GM12878 (cell line): ENCODE results near the gene SPRYD3. TPM values are rescaled to one million over a fixed set of nuclear protein-coding genes. Genes with fewer than 3 reads are reported as not detected.

Source experiments
- ATAC-seq: fragments of 200-7000 bp; cut with Tn5 transposase; 3 replicates; pipeline ENCODE4 v1.9.1; 2020; ENCODE audit warnings: mild to moderate bottlenecking, moderate library complexity
- BruUV-seq: library from RNA; stranded (reverse); fragments of 400-500 nt; replicated peaks from 2 replicates; lab custom pipeline; 2021; lab: Mats Ljungman, UMichigan
- CTCF ChIA-PET: fragments of 300-600 bp; sonication (Branson Sonifier 250); formaldehyde crosslinking; extraction: SDS; loops from one replicate; lab custom pipeline; 2021; ENCODE audit warnings: inconsistent platforms; lab: Yijun Ruan, JAX
- POLR2A ChIA-PET: fragments of 350-600 bp; formaldehyde crosslinking; extraction: SDS; loops from one replicate; lab custom pipeline; 2021; ENCODE audit warnings: inconsistent platforms; lab: Charles Lee
- RAD21 ChIA-PET: fragments of 300-600 bp; sonication (Branson Sonifier 250); formaldehyde crosslinking; loops from one replicate; lab custom pipeline; 2023; ENCODE audit warnings: antibody characterized with exemption; ENCODE audit not compliant: unreplicated experiment; lab: Charles Lee
- SMC1A ChIA-PET: fragments of 300-600 bp; sonication (Branson Sonifier 250); formaldehyde crosslinking; loops from one replicate; lab custom pipeline; 2023; ENCODE audit not compliant: unreplicated experiment, uncharacterized antibody; lab: Charles Lee
- DNase-seq: peaks from one replicate; pipeline ENCODE4 v3.0.0-alpha.2; 2011; ENCODE audit warnings: low read depth, low spot score
- FAIRE-seq: peaks from 3 replicates; lab custom pipeline; 2011; peaks lifted over from hg19 to GRCh38; lab: Jason Lieb, UNC
- H2AFZ ChIP-seq: 2 replicates; pipeline ENCODE4 v1.6.0; 2011; ENCODE audit warnings: low read depth, low read length, control low read depth; ENCODE audit not compliant: control insufficient read depth
- H3K27ac ChIP-seq: 2 replicates; pipeline ENCODE4 v1.5.1; 2011; ENCODE audit warnings: control low read depth; ENCODE audit not compliant: control insufficient read depth, insufficient read depth
- H3K27me3 ChIP-seq, 2 experiments: replicated peaks in 1 of 2; 2 replicates each; pipeline versions ENCODE4 v1.6.0 to v1.6.1; 2011; ENCODE audit warnings: low read length in 1 of 2; ENCODE audit not compliant: control insufficient read depth in 2 of 2, insufficient read depth in 2 of 2
- H3K36me3 ChIP-seq, 2 experiments: 2 replicates each; pipeline ENCODE4 v1.5.1; 2011; ENCODE audit warnings: low read length in 1 of 2; ENCODE audit not compliant: control insufficient read depth in 2 of 2, insufficient read depth in 2 of 2
- H3K4me1 ChIP-seq: 2 replicates; pipeline ENCODE4 v1.6.1; 2011; ENCODE audit warnings: mild to moderate bottlenecking, low read length, moderate library complexity, mixed read lengths; ENCODE audit not compliant: control insufficient read depth, insufficient read depth
- H3K4me2 ChIP-seq: 2 replicates; pipeline ENCODE4 v1.6.0; 2011; ENCODE audit warnings: control low read depth; ENCODE audit not compliant: control insufficient read depth, insufficient read depth
- H3K4me3 ChIP-seq: fragments of 200-600 bp; sonication (generic); 2 replicates; pipeline ENCODE4 v1.5.1; 2016
- H3K79me2 ChIP-seq: 2 replicates; pipeline ENCODE4 v1.6.0; 2011; ENCODE audit warnings: low read length; ENCODE audit not compliant: control insufficient read depth, insufficient read depth
- H3K9ac ChIP-seq: 2 replicates; pipeline ENCODE4 v1.8.0; 2011; ENCODE audit warnings: low read length, control low read depth, mixed read lengths; ENCODE audit not compliant: control insufficient read depth, insufficient read depth
- H3K9me3 ChIP-seq: replicated peaks from 3 replicates; pipeline ENCODE4 v1.5.1; 2011; ENCODE audit warnings: mild to moderate bottlenecking, low read length; ENCODE audit not compliant: control insufficient read depth, insufficient read depth
- H4K20me1 ChIP-seq: 2 replicates; pipeline ENCODE4 v1.6.0; 2011; ENCODE audit not compliant: control insufficient read depth, insufficient read depth
- EGR1 ChIP-seq, 2 experiments: IDR thresholded peaks; 1 replicate in 1 of 2; 2 replicates in 1 of 2; pipeline ENCODE4 v1.6.1; 2011 to 2012; ENCODE audit warnings: low read depth in 2 of 2, low read length in 2 of 2, borderline replicate concordance in 1 of 2, mild to moderate bottlenecking in 1 of 2, moderate library complexity in 1 of 2
- GATAD2B ChIP-seq: fragments of 450-650 bp; conservative IDR thresholded peaks from 2 replicates; pipeline ENCODE4 v1.6.1; 2017; ENCODE audit warnings: low read depth, mild to moderate bottlenecking, moderate library complexity
- SMARCA5 ChIP-seq: fragments of 450-650 bp; IDR thresholded peaks from 2 replicates; pipeline ENCODE4 v1.6.1; 2017; ENCODE audit warnings: mild to moderate bottlenecking
- SREBF1 ChIP-seq: IDR thresholded peaks from 2 replicates; pipeline ENCODE4 v1.6.1; 2012; ENCODE audit warnings: mild to moderate bottlenecking, low read length
- USF1 ChIP-seq: IDR thresholded peaks from 2 replicates; pipeline ENCODE4 v1.6.1; 2011; ENCODE audit warnings: borderline replicate concordance, low read depth, mild to moderate bottlenecking, moderate library complexity, mixed read lengths, low read length; ENCODE audit not compliant: insufficient read depth; ENCODE audit errors: extremely low read length
- ZNF622 ChIP-seq: fragments of 450-650 bp; IDR thresholded peaks from 2 replicates; pipeline ENCODE4 v1.6.1; 2017; ENCODE audit warnings: mild to moderate bottlenecking, inconsistent platforms
- WGBS: methylation state at CpG from one replicate; pipeline ENCODE4 v1.1.6; 2016; ENCODE audit warnings: low lambda C conversion rate; ENCODE audit not compliant: insufficient replicate concordance, insufficient coverage; ENCODE audit errors: missing lambda C conversion rate; 5-methylcytosine and 5-hydroxymethylcytosine counted together
- in situ Hi-C: fragments of 300-500 bp; cut with MboI; formaldehyde crosslinking; loops from 9 replicates; pipeline ENCODE4 v1.14.3; 2018; ENCODE audit warnings: mixed read lengths
- intact Hi-C: fragments of 100-400 bp; cut with micrococcal nuclease; formaldehyde crosslinking; loops from one replicate; pipeline ENCODE4 v1.14.2; 2022; ENCODE audit not compliant: unreplicated experiment
- microRNA-seq: library from miRNA; unstranded; fragments of <30 nt; microRNA quantifications from one replicate; pipeline ENCODE4, GENCODE V29; 2018
- polyA plus RNA-seq, 11 experiments: library from polyadenylated mRNA; depleted of rRNA in 4 of 11; unstranded in 6 of 11; stranded (reverse) in 5 of 11; fragments of >200 nt; fragmentation: Nextera tagmentation in 4 of 11; fragmentation: Illumina TruSeq in 1 of 11; extraction: Ambion mirVana in 4 of 11; extraction: Trizol in 1 of 11; gene quantifications; 1 replicate in 1 of 11; 2 replicates in 10 of 11; pipeline versions ENCODE4 v1.2.1 to v1.2.3, GENCODE V29; 2011 to 2016; ENCODE audit warnings: inconsistent platforms in 2 of 11, missing spikeins in 2 of 11, low read depth in 1 of 11
- small RNA-seq: library from RNA; depleted of rRNA; stranded (forward); fragments of <200 nt; gene quantifications from one replicate; pipeline ENCODE3, GENCODE V24; 2014
- total RNA-seq, 4 experiments: library from RNA; depleted of rRNA in 3 of 4; stranded (reverse); fragments of >200 nt in 3 of 4; fragmentation: Illumina TruSeq in 1 of 4; extraction: Trizol in 1 of 4; gene quantifications; 2 replicates each; pipeline versions ENCODE4 v1.2.1 to v1.2.3, GENCODE V29; 2013 to 2021

Gene SPRYD3
- total and polyA plus RNA-seq, 10 of the 15 experiments (the other 5 are each of a cell fraction or from before 2014, with no cell fraction given): 2.3 to 26.4 (median 20.2) TPM

GRCh38 chr12:53014709-53015108 lies 64.5 kb downstream of the SPRYD3 start:
- SMC1A ChIA-PET: interaction anchor here (0.6 kb wide), 1 partner anchor 130 kb away, joined by 3 read pairs; no protein-coding TSS in a partner anchor
- Histone ChIP-seq H3K9me3 (no peaks in the 10 kb centered on the region), H3K79me2 (peaks cover 56% of the 10 kb centered on the region), H3K36me3 (peaks cover 0 to 35% of the 10 kb centered on the region in 2 experiments), H3K27ac (no peak overlapping the region), H3K4me3 (no peak overlapping the region), H3K27me3 (no peaks in the 10 kb centered on the region), H2AFZ (no peak overlapping the region), H3K4me2 (peak overlapping the region; percentile 18; the same call in 1 of the 2 replicates), H4K20me1 (peaks cover 5% of the 10 kb centered on the region; the same call in 1 of the 2 replicates), H3K4me1 (no peaks in the 10 kb centered on the region), H3K9ac (no peak overlapping the region)
- POLR2A ChIA-PET: interaction anchor here (0.5 to 1.0 kb wide), 2 partner anchors 9 to 15 kb away, joined by 3 to 5 read pairs; no protein-coding TSS in a partner anchor
- TF ChIP-seq SREBF1: no peak
- TF ChIP-seq GATAD2B: no peak
- TF ChIP-seq SMARCA5: no peak
- TF ChIP-seq EGR1 (IDR thresholded peaks at IDR 0.05; ENCODE audit: borderline replicate concordance in 1 of 2, low read depth in 2 of 2, low read length in 2 of 2): no peak
- TF ChIP-seq ZNF622: no peak
- no peak for TF ChIP-seq USF1
- RAD21 ChIA-PET: interaction anchor here (1.0 kb wide), 1 partner anchor 9 kb away, joined by 3 read pairs; the partner anchor contains the start of gene EIF4B
- intact Hi-C loops: no loop called here
- 98% methylated on average over 2 of the region's 2 CpGs for WGBS
- in situ Hi-C loops: no loop called here
- ATAC-seq (no peak), DNase-seq (no peak), FAIRE-seq (no peak)
- TSS peak; percentile 3 for BruUV-seq
- CTCF ChIA-PET: interaction anchor here (1.0 kb wide), 1 partner anchor 10 kb away, joined by 4 read pairs; no protein-coding TSS in a partner anchor

Small RNA genes within 50 kb of the gene (microRNA-seq; reads per million reads assigned to microRNA genes)
- not detected for gene MIR6757

Small RNA genes within 50 kb of the gene (small RNA-seq; reads per million reads assigned to genes)
- not detected for gene MIR6757

Other genes with a start within 250 kb of the SPRYD3 start
Only the 7 nearest of the 16 such genes appear.
- gene EIF4B, start 72.9 kb downstream of the SPRYD3 start, total RNA-seq (2014; rRNA removed): 519 and 635 TPM in 2 replicates
- 742 and 752 TPM in 2 replicates for gene EIF4B, start 72.9 kb downstream of the SPRYD3 start, total RNA-seq (2014; rRNA removed; fragmentation: Illumina TruSeq; extraction: Trizol)
- gene EIF4B, start 72.9 kb downstream of the SPRYD3 start, total RNA-seq (2021): 628 and 637 TPM in 2 replicates
- gene EIF4B, start 72.9 kb downstream of the SPRYD3 start, polyA plus RNA-seq (2011; rRNA removed): 494 and 678 TPM in 2 replicates
- gene EIF4B, start 72.9 kb downstream of the SPRYD3 start, polyA plus RNA-seq (2014; fragmentation: Illumina TruSeq; extraction: Trizol): 625 and 749 TPM in 2 replicates
- 100 to 1,000 TPM; 133 to 144 TPM for gene EIF4B, start 72.9 kb downstream of the SPRYD3 start, polyA plus RNA-seq (2014; fragmentation: Nextera tagmentation; extraction: Ambion mirVana)
- 326 and 368 TPM in 2 replicates for gene EIF4B, start 72.9 kb downstream of the SPRYD3 start, polyA plus RNA-seq (2014; rRNA removed)
- 100 to 1,000 TPM; 123 TPM for gene EIF4B, start 72.9 kb downstream of the SPRYD3 start, polyA plus RNA-seq (2016; fragmentation: Nextera tagmentation; extraction: Ambion mirVana)
- gene TNS2, start 29.3 kb downstream of the SPRYD3 start, total RNA-seq (2014; rRNA removed): 0.17 and 0.22 TPM in 2 replicates
- not detected in 2 replicates for gene TNS2, start 29.3 kb downstream of the SPRYD3 start, total RNA-seq (2014; rRNA removed; fragmentation: Illumina TruSeq; extraction: Trizol)
- 0.66 and 0.72 TPM in 2 replicates for gene TNS2, start 29.3 kb downstream of the SPRYD3 start, total RNA-seq (2021)
- 0.07 TPM in 1 of 2 replicates, not detected in the other for gene TNS2, start 29.3 kb downstream of the SPRYD3 start, polyA plus RNA-seq (2011; rRNA removed)
- 0.03 and 0.11 TPM in 2 replicates for gene TNS2, start 29.3 kb downstream of the SPRYD3 start, polyA plus RNA-seq (2014; fragmentation: Illumina TruSeq; extraction: Trizol)
- gene TNS2, start 29.3 kb downstream of the SPRYD3 start, polyA plus RNA-seq (2014; fragmentation: Nextera tagmentation; extraction: Ambion mirVana): not detected
- gene TNS2, start 29.3 kb downstream of the SPRYD3 start, polyA plus RNA-seq (2014; rRNA removed): 0.15 and 0.52 TPM in 2 replicates
- under 1 TPM in 1 of 2 experiments, not detected in 1; 0.20 TPM for gene TNS2, start 29.3 kb downstream of the SPRYD3 start, polyA plus RNA-seq (2016; fragmentation: Nextera tagmentation; extraction: Ambion mirVana)
- gene IGFBP6, start 18.3 kb upstream of the SPRYD3 start, total RNA-seq (2014; rRNA removed): 0.56 TPM in 1 of 2 replicates, not detected in the other
- gene IGFBP6, start 18.3 kb upstream of the SPRYD3 start, total RNA-seq (2014; rRNA removed; fragmentation: Illumina TruSeq; extraction: Trizol): not detected in 2 replicates
- gene IGFBP6, start 18.3 kb upstream of the SPRYD3 start, total RNA-seq (2021): 0.64 and 0.87 TPM in 2 replicates
- 0.16 and 0.60 TPM in 2 replicates for gene IGFBP6, start 18.3 kb upstream of the SPRYD3 start, polyA plus RNA-seq (2011; rRNA removed)
- gene IGFBP6, start 18.3 kb upstream of the SPRYD3 start, polyA plus RNA-seq (2014; fragmentation: Illumina TruSeq; extraction: Trizol): not detected in 2 replicates
- under 1 TPM in 1 of 2 experiments, not detected in 1; 0.09 TPM for gene IGFBP6, start 18.3 kb upstream of the SPRYD3 start, polyA plus RNA-seq (2014; fragmentation: Nextera tagmentation; extraction: Ambion mirVana)
- gene IGFBP6, start 18.3 kb upstream of the SPRYD3 start, polyA plus RNA-seq (2014; rRNA removed): 0.35 and 0.84 TPM in 2 replicates
- under 1 TPM; 0.44 to 0.80 TPM for gene IGFBP6, start 18.3 kb upstream of the SPRYD3 start, polyA plus RNA-seq (2016; fragmentation: Nextera tagmentation; extraction: Ambion mirVana)
- gene SOAT2, start 24.1 kb upstream of the SPRYD3 start, total RNA-seq (2014; rRNA removed): 1.2 and 1.6 TPM in 2 replicates
- 0.60 and 0.67 TPM in 2 replicates for gene SOAT2, start 24.1 kb upstream of the SPRYD3 start, total RNA-seq (2014; rRNA removed; fragmentation: Illumina TruSeq; extraction: Trizol)
- 1.6 and 1.9 TPM in 2 replicates for gene SOAT2, start 24.1 kb upstream of the SPRYD3 start, total RNA-seq (2021)
- gene SOAT2, start 24.1 kb upstream of the SPRYD3 start, polyA plus RNA-seq (2011; rRNA removed): 0.24 and 0.30 TPM in 2 replicates
- gene SOAT2, start 24.1 kb upstream of the SPRYD3 start, polyA plus RNA-seq (2014; fragmentation: Illumina TruSeq; extraction: Trizol): 0.43 and 0.78 TPM in 2 replicates
- under 1 TPM; 0.08 to 0.33 TPM for gene SOAT2, start 24.1 kb upstream of the SPRYD3 start, polyA plus RNA-seq (2014; fragmentation: Nextera tagmentation; extraction: Ambion mirVana)
- gene SOAT2, start 24.1 kb upstream of the SPRYD3 start, polyA plus RNA-seq (2014; rRNA removed): 1.7 and 2.4 TPM in 2 replicates
- gene SOAT2, start 24.1 kb upstream of the SPRYD3 start, polyA plus RNA-seq (2016; fragmentation: Nextera tagmentation; extraction: Ambion mirVana): under 1 TPM; 0.46 to 0.72 TPM
- gene ZNF740, start 101.3 kb upstream of the SPRYD3 start, total RNA-seq (2014; rRNA removed): 11.6 and 12.6 TPM in 2 replicates
- 9.9 and 11.8 TPM in 2 replicates for gene ZNF740, start 101.3 kb upstream of the SPRYD3 start, total RNA-seq (2014; rRNA removed; fragmentation: Illumina TruSeq; extraction: Trizol)
- gene ZNF740, start 101.3 kb upstream of the SPRYD3 start, total RNA-seq (2021): 29.0 and 33.6 TPM in 2 replicates
- gene ZNF740, start 101.3 kb upstream of the SPRYD3 start, polyA plus RNA-seq (2011; rRNA removed): 29.5 and 30.9 TPM in 2 replicates
- 14.2 and 21.6 TPM in 2 replicates for gene ZNF740, start 101.3 kb upstream of the SPRYD3 start, polyA plus RNA-seq (2014; fragmentation: Illumina TruSeq; extraction: Trizol)
- gene ZNF740, start 101.3 kb upstream of the SPRYD3 start, polyA plus RNA-seq (2014; fragmentation: Nextera tagmentation; extraction: Ambion mirVana): 1 to 10 TPM; 1.4 to 1.8 TPM
- gene ZNF740, start 101.3 kb upstream of the SPRYD3 start, polyA plus RNA-seq (2014; rRNA removed): 12.9 and 19.1 TPM in 2 replicates
- 1 to 10 TPM; 4.1 to 5.6 TPM for gene ZNF740, start 101.3 kb upstream of the SPRYD3 start, polyA plus RNA-seq (2016; fragmentation: Nextera tagmentation; extraction: Ambion mirVana)
- 7.0 and 12.5 TPM in 2 replicates for gene CSAD, start 101.5 kb upstream of the SPRYD3 start, total RNA-seq (2014; rRNA removed)
- gene CSAD, start 101.5 kb upstream of the SPRYD3 start, total RNA-seq (2014; rRNA removed; fragmentation: Illumina TruSeq; extraction: Trizol): 5.4 and 6.7 TPM in 2 replicates
- gene CSAD, start 101.5 kb upstream of the SPRYD3 start, total RNA-seq (2021): 6.1 and 9.3 TPM in 2 replicates
- gene CSAD, start 101.5 kb upstream of the SPRYD3 start, polyA plus RNA-seq (2011; rRNA removed): 14.4 and 19.1 TPM in 2 replicates
- 12.3 and 12.7 TPM in 2 replicates for gene CSAD, start 101.5 kb upstream of the SPRYD3 start, polyA plus RNA-seq (2014; fragmentation: Illumina TruSeq; extraction: Trizol)
- 1 to 10 TPM; 1.2 to 2.0 TPM for gene CSAD, start 101.5 kb upstream of the SPRYD3 start, polyA plus RNA-seq (2014; fragmentation: Nextera tagmentation; extraction: Ambion mirVana)
- gene CSAD, start 101.5 kb upstream of the SPRYD3 start, polyA plus RNA-seq (2014; rRNA removed): 20.0 and 20.4 TPM in 2 replicates
- gene CSAD, start 101.5 kb upstream of the SPRYD3 start, polyA plus RNA-seq (2016; fragmentation: Nextera tagmentation; extraction: Ambion mirVana): 1 to 10 TPM; 1.1 to 2.4 TPM
- gene ITGB7, start 127.9 kb upstream of the SPRYD3 start, total RNA-seq (2014; rRNA removed): 366 and 425 TPM in 2 replicates
- 158 and 166 TPM in 2 replicates for gene ITGB7, start 127.9 kb upstream of the SPRYD3 start, total RNA-seq (2014; rRNA removed; fragmentation: Illumina TruSeq; extraction: Trizol)
- 459 and 487 TPM in 2 replicates for gene ITGB7, start 127.9 kb upstream of the SPRYD3 start, total RNA-seq (2021)
- 130 and 234 TPM in 2 replicates for gene ITGB7, start 127.9 kb upstream of the SPRYD3 start, polyA plus RNA-seq (2011; rRNA removed)
- 95.4 and 174 TPM in 2 replicates for gene ITGB7, start 127.9 kb upstream of the SPRYD3 start, polyA plus RNA-seq (2014; fragmentation: Illumina TruSeq; extraction: Trizol)
- 10 to 100 TPM; 54.5 to 99.5 TPM for gene ITGB7, start 127.9 kb upstream of the SPRYD3 start, polyA plus RNA-seq (2014; fragmentation: Nextera tagmentation; extraction: Ambion mirVana)
- 282 and 333 TPM in 2 replicates for gene ITGB7, start 127.9 kb upstream of the SPRYD3 start, polyA plus RNA-seq (2014; rRNA removed)
- 100 to 1,000 TPM; 269 to 332 TPM for gene ITGB7, start 127.9 kb upstream of the SPRYD3 start, polyA plus RNA-seq (2016; fragmentation: Nextera tagmentation; extraction: Ambion mirVana)